Measurements from ENCODE around the gene PRMT1.
"Not testable (repeated sequence)": the region's sequence is repeated elsewhere in the genome, so short reads cannot be mapped to it uniquely, and the experiment has no call there.

The PRMT1 gene

GRCh38 chr19:49677231-49677900 lies at the start of gene PRMT1:
Gene PRMT1, plus strand, starts transcription at chr19:49677271. Its CDS starts 10 bp downstream, at chr19:49677281.
- peak; percentile 53 for DNase-seq

GRCh38 chr19:49629659-49630058 lies 47.4 kb upstream of the PRMT1 start:
- no peak for DNase-seq

GRCh38 chr19:49631014-49631588 lies 46.0 kb upstream of the PRMT1 start:
- DNase-seq: no peak

GRCh38 chr19:49631610-49632192 lies 45.4 kb upstream of the PRMT1 start:
- no peak for DNase-seq

GRCh38 chr19:49632576-49632975 lies 44.5 kb upstream of the PRMT1 start:
- no peak for DNase-seq

GRCh38 chr19:49633273-49633672 lies 43.8 kb upstream of the PRMT1 start:
- DNase-seq: not testable (repeated sequence)

GRCh38 chr19:49635530-49636232 lies 41.4 kb upstream of the PRMT1 start:
- DNase-seq: no peak

- no peak for DNase-seq
Measured at GRCh38 chr19:49636233-49636932, 40.7 kb upstream of the PRMT1 start.

- DNase-seq: no peak
Measured at GRCh38 chr19:49637821-49638738, 39.0 kb upstream of the PRMT1 start.

- DNase-seq: no peak
Measured at GRCh38 chr19:49639401-49640112, 37.5 kb upstream of the PRMT1 start.

GRCh38 chr19:49640113-49640898 lies 36.8 kb upstream of the PRMT1 start, which contains the start of gene RRAS:
Gene RRAS, minus strand, starts transcription at chr19:49640143. Its CDS starts 45 bp downstream, at chr19:49640098.
- peak; percentile 100 for DNase-seq

GRCh38 chr19:49641688-49642491 lies 35.2 kb upstream of the PRMT1 start, which contains the start of gene SCAF1:
Gene SCAF1, plus strand, starts transcription at chr19:49642209. Its CDS starts 2,818 bp downstream, at chr19:49645027.
- DNase-seq: peak; percentile 99

- no peak for DNase-seq
Measured at GRCh38 chr19:49642492-49643035, 34.5 kb upstream of the PRMT1 start.

GRCh38 chr19:49643466-49643865 lies 33.6 kb upstream of the PRMT1 start:
- no peak for DNase-seq

- DNase-seq: no peak
Measured at GRCh38 chr19:49645592-49645991, 31.5 kb upstream of the PRMT1 start.

GRCh38 chr19:49645995-49646394 lies 31.1 kb upstream of the PRMT1 start:
- DNase-seq: no peak

- no peak for DNase-seq
Measured at GRCh38 chr19:49646586-49646985, 30.5 kb upstream of the PRMT1 start.

GRCh38 chr19:49651029-49651819 lies 25.8 kb upstream of the PRMT1 start:
- no peak for DNase-seq

Measured in NK-92 treated with Interleukin-12 subunit alpha and Interleukin-12 subunit beta, amount 100 ng/mL, for 24 hours (cell line).